HG03460 (cell line): Measurements from ENCODE around the gene VWDE.

Experiments used
- ATAC-seq: cut with Tn5 transposase; IDR thresholded peaks from one replicate; pipeline ENCODE4 v1.9.1; 2021; ENCODE audit not compliant: unreplicated experiment

The VWDE gene

DNA sequence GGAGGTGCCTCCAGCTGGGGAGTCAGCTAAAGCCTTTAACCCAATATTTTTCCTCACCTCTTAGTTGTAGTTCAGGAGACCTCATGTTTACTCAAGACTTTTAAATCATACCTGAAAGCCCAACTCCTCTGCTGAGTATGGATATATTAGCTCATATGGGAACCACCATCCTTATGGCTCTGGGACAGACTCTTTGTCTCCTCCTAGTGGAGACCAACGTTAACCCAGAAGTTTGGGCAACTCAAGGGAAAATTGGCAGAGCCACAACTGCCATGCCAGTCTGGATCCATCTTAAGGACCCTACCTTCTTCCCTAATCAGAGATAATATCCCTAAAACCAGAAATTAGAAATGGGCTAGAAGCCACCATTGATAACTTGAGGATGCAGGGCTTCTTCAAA is 111.8 kb downstream of the VWDE start:
- ATAC-seq: no peak

DNA sequence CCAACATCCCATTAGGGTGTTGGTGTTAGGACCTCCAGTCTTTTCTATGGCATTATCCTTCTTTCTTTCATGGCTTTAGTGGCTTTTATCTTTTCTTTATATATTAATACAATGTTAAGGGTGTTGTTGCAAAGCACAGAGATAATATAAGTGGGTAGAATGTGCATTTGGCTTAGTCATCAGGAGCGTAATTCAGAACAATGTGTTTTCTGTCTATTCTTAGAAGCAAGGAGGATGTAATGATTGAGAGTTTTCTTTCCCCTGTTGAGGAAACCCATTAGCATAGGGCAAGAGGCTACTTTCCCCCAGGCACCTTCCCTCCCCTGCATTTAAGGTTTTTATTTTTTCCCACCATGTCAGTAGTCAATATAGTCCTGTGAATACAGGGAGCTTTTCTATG is 112.9 kb downstream of the VWDE start:
- ATAC-seq: no peak

DNA sequence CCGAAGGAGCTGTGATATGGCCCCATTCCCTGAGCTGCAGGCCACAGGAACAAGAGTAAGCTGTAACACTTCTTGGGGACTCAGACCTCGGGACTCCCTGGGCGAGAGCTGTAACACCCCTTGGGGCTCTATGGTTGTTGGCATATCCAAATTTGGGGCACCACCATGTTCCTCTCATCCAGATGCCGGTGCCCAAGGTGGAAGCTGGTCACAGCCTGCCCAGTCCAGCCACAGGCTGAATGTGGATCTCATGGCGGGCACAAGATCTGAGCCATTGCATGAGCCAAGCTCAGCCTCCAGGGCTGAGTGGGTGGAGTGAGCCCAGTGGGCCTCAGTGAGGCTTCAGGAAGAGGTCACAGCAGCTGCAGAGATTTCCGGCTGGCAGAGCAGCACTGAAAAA is 113.7 kb downstream of the VWDE start:
- no peak for ATAC-seq

DNA sequence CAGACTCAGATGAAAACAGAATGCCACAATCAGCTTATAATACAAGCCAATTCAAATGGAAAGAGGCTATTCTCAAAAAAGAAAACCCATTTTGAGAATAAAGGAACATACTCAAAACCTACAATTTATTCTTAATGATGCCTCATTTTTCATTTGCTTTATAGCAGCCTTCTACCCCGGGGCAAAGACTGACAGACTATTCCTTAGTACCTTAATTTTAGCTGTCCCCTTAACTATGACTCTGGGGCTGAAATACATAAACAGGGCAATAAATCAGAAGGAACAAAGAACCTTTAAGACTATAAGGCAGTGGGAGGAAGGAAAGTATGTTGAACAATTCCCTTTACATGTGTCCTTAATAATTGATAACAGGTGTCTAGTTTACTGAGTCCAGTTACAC is 115.8 kb downstream of the VWDE start:
- no peak for ATAC-seq

DNA sequence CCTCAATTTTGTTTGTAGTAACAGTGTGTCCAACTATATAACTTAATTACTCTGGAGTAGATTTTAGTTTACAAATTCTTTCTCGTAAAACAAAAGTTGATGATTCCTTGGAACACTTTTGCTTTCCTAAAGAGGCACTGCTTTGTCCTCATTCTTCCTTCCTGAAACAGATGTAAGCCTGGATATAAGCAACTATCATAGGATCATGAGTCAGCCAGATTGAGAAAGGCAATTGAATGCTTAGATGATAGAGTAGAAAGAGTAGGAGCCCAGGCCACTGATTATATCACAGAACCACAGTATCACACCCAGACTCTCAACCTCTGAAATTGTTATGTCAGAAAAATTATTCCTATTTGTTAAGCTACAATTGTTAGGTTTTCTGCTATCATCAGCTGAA is 122.6 kb downstream of the VWDE start:
- no peak for ATAC-seq
